Activated CD4-positive, alpha-beta T cell treated with anti-CD3 and anti-CD28 coated beads, Interleukin-2, amount 50 U/mL, for 24 hours (primary cell): Measurements from ENCODE around the gene WASF2.

Experiments used
- DNase-seq, 2 donors: peaks; one replicate each; pipeline ENCODE4 v3.0.0-alpha.2; 2020; ENCODE audit warnings: low read depth in 1 of 2, low spot score in 1 of 2

WASF2 gene

GRCh38 chr1:27381969-27382762 lies 107.8 kb downstream of the WASF2 start:
- DNase-seq: no peak

GRCh38 chr1:27380766-27381733 lies 108.9 kb downstream of the WASF2 start:
- DNase-seq: no peak

GRCh38 chr1:27380224-27380623 lies 109.7 kb downstream of the WASF2 start:
- no peak for DNase-seq

GRCh38 chr1:27379564-27380122 lies 110.3 kb downstream of the WASF2 start:
- no peak for DNase-seq

- no peak for DNase-seq
Measured at GRCh38 chr1:27377760-27378495, 112.0 kb downstream of the WASF2 start.

GRCh38 chr1:27374362-27375086 lies 115.4 kb downstream of the WASF2 start, which contains the start of gene FCN3:
FCN3 (minus strand) TSS chr1:27374824; CDS start chr1:27374818, 6 bp downstream.
- DNase-seq: no peak

DNA sequence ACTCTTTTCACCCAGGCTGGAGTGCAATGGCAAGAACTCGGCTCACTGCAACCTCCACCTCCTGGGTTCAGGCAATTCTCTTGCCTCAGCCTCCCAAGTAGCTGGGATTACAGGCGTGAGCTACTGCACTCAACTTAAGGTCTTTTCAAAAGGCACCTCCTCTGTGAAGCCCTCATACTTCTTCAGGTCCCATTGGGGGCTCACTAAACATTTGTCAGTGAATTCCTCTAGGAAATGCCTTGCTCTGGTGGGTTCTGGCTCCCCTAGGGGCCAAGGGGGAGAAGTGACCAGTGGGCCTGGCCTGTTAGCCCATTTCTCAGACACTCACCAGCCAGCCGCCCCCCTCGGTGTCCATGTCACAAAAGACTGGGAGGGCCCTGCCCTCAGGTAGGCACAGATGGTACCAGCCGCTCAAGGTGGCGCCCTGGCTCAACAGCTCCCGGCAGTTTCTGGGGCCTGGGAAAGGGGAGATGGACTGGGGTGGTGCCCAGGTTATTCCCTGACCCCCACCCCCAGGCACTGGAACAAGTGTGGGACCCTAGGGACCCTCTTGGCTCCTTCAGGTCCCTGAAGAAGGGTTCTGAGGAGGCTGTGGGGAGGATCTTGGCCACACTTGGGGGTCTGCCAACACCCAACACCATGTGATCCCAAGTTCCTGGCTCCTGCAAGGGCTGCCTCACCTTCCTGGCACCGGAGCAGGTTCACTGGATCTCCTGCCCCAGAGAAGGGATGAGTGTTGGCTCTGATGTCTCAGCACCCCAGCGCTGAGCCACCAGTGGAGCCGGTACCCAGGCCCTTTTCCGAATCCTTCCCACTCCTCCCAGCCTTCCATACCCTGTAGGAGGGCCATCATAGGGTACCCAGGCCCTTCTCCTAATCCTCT lies 116.9 kb downstream of the WASF2 start:
- no peak for DNase-seq

GRCh38 chr1:27372022-27372807 lies 117.8 kb downstream of the WASF2 start:
- no peak for DNase-seq

- no peak for DNase-seq
Measured at GRCh38 chr1:27368869-27369582, 120.9 kb downstream of the WASF2 start.

GRCh38 chr1:27367160-27367650 lies 122.8 kb downstream of the WASF2 start:
- no peak for DNase-seq

DNA sequence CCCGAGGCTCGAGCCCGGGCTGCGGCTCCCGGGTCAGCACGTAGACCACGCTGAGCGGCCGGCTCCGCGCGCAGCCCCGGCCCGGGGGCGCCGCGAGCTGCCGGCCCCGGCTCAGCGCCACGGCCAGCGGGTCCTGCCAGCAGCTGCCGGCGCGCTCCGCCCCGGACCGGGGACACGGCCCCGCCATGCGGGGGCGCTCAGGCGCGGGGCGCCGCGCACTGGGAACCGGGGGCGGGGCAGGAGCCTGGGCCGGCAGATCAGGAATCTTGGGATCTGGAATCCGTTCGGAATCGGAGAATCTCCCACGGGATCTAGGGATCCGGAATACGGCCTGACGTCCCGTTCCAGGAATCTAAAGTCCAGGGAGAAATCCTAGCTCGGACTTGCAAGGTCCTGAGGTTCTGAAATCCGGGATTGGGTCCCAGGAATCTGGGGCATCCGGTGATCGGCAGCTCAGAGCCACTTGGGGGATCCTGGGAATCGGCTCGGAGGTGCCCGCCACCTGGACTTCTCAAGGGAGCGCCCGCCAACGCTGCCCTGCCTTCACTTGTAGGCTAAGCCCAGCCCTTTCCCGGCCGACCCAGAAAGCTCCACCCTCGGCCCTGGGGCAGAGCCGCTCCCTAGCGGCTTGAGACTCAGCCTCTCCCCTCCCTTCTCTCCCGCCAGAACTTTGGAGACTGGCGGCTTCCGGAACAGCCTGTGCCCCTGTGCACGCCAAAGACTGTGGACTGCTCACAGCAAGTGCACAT lies 123.4 kb downstream of the WASF2 start, which contains the start of gene MAP3K6:
Gene MAP3K6 (minus strand): TSS at position 551 of the 749 bp plus-strand sequence. CDS start 364 bp downstream, at position 187.
- DNase-seq: no peak

DNA sequence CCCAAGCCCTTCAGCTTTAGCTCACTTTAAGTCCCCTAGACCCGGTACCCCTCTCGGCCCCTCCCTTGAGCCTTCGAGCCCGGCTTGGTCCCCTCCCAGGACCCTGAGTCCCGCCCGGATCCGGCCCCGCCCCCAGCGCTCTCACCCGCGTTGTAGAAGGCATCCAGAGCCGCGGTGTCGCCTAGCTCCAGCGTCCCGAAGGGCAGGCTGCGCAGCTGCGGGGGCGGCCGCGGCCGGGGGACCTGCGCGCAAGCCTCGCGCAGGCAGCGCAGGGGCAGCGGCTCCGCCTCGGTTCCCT lies 123.9 kb downstream of the WASF2 start:
- peak; percentile 43 to 53 for DNase-seq

DNA sequence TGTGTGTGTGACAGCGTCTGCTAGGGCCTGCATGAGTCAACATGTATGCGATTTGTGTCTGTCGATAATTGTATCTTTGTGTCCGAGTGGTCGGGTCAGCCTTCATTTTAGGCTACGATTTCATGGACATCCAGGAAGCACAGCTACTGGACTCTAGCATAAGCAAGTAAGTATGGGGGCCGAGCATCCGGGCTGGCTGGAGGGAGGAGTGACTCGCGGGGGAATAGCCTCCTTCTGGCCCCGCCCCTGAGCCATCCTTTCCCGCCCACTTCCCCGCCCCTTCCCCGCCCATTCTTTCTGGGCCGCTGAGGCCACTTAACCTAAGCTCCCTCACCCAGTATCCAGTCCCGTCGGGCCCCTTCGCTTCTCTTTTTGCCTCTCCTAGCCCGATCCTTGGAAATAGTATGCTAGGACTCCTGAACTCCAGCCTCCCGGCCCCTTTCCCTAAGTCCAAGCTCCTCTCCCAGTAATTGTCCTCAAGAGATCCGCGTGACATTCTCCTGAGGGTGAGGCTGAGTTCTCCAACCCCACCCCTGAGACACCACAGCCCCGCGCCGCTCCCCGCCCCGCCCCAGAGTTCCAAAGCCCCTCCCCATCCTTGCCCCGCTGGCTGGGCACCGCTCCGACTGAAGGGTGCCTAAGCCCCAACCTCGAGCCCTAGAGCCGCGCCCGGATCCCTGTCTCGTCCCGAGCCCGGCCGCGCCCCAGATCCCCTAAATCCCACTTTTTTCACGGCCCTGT lies 124.4 kb downstream of the WASF2 start:
- DNase-seq: peak; percentile 62 to 71

DNA sequence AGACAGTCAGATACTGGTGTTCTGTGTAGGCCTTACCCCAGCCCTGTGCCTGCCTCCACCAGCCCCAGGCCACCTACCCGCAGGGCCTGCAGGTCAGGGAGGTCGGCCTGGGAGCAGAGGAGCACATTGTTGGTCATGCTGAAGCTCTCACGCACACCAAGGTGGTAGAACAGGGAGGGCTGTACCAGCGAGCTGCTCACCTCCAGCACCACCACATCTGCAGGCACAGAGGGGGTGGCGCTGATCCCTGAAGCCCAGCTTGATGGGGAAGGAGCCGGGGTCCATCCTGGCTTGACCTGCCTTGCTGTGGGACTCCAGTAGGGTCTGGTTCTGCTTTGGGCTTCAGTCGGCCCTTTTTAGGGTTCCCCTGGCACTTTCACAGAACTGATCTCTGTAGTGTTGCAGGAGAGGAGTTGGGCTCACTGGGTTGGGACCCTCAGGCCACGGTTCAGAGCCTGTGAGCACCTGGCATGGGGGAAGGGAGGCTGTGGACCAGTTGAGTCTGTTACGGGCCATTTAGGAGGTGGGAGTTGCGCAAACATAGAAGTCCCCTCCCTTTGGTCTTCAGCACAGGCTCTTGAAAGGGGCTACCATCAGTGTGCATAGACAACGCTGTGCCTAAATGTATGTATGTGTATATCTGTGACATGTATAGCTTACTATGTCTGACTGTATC lies 125.1 kb downstream of the WASF2 start:
- no peak for DNase-seq

- no peak for DNase-seq
Measured at GRCh38 chr1:27363766-27364695, 125.9 kb downstream of the WASF2 start.
